GM12891 (cell line): ENCODE data around the gene ICOSLG.
A peak's percentile ranks its signal among the peaks of the same experiment; 100 is the strongest.
"Not testable (repeated sequence)": the region's sequence is repeated elsewhere in the genome, so short reads cannot be mapped to it uniquely, and the experiment has no call there.

Experiments
- DNase-seq: peaks from one replicate; pipeline ENCODE4 v3.0.0; 2011; ENCODE audit warnings: low spot score; ENCODE audit not compliant: insufficient read length
- FAIRE-seq: peaks from 2 replicates; lab custom pipeline; 2011; peaks lifted over from hg19 to GRCh38; lab: Jason Lieb, UNC
- POLR2A ChIP-seq: IDR thresholded peaks from 2 replicates; pipeline ENCODE4 v1.6.1; 2011; ENCODE audit warnings: low read depth, low read length, control low read depth
- POLR2AphosphoS5 ChIP-seq: IDR thresholded peaks from 2 replicates; pipeline ENCODE4 v1.6.1; 2011; ENCODE audit warnings: low read depth, low read length, control low read depth
- POU2F2 ChIP-seq: IDR thresholded peaks from 2 replicates; pipeline ENCODE4 v1.6.1; 2011; ENCODE audit warnings: low read depth, mild to moderate bottlenecking, control low read depth, low read length, moderate library complexity
- SPI1 ChIP-seq: IDR thresholded peaks from 2 replicates; pipeline ENCODE4 v1.6.1; 2011; ENCODE audit warnings: low read depth, low read length, control low read depth
- TAF1 ChIP-seq: IDR thresholded peaks from 2 replicates; pipeline ENCODE4 v1.6.1; 2011; ENCODE audit warnings: low read depth, low read length, control low read depth

The ICOSLG gene

DNA sequence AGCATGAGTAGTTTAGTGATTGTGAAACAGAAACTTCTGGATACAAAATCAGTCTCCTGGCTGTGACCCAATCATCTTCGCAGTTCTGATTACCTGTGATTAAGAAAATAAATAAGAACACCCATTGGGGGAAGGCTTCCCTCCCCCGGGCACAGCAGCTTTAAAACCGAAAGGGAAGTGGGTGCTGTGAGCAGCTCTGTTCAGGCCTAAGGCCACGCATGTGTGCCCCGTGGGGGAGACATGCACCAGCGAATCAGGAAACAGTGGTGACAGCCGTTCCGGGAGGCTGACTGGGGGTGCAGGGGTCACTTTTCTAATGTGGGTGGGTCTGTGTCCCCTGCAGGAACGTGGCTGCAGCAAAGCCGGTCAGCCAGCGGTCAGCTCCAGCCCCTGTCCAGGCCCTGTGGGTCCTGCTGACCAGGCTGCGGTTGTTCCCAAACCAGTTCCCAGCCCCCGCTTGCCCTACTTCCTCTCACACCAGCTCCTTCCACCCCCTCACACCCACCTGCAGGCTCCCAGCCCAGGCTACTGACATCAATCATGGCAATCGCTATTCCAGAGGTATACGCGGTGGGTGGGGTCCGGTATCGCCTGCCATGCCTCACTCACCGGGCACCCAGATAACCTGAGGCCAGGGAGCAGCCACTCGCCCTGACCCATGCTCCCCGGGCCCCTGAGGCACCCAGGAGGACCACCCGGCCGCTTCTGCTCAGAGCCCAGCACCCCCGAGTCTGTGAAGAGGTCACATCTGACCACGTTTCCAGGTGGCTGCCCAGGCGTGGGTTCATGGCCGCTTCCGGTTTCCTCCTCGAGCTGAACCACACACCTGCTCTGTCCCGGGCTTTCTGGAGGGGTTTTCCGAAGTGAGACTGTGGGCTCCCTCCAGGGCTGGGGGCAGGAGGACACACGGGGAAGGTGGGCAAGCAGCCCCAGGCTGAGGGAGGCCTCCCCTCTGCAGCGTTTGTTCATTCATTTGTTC is 33.8 kb downstream of the ICOSLG start:
- DNase-seq = not testable (repeated sequence)
- FAIRE-seq = peak; percentile 98

DNA sequence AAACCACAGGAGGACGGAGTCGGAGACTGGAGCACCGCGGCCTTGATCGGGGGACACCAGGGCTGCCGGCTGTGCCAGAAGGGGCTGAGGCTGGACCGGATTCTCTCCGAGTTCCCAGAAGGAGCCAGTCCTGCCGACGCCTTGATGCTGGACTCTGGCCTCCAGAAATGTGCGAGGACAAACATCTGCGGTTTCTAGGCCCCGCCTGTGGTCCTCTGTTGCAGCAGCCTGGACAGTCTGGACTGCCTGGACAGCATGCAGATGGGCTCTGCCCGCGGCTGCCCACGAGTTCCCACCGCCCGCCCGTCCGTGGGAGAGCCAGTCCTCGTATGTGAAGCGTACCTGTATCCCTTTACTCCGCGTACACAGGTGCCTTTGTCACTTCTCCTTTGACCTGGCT is 34.6 kb downstream of the ICOSLG start:
- not testable (repeated sequence) for DNase-seq, FAIRE-seq

DNA sequence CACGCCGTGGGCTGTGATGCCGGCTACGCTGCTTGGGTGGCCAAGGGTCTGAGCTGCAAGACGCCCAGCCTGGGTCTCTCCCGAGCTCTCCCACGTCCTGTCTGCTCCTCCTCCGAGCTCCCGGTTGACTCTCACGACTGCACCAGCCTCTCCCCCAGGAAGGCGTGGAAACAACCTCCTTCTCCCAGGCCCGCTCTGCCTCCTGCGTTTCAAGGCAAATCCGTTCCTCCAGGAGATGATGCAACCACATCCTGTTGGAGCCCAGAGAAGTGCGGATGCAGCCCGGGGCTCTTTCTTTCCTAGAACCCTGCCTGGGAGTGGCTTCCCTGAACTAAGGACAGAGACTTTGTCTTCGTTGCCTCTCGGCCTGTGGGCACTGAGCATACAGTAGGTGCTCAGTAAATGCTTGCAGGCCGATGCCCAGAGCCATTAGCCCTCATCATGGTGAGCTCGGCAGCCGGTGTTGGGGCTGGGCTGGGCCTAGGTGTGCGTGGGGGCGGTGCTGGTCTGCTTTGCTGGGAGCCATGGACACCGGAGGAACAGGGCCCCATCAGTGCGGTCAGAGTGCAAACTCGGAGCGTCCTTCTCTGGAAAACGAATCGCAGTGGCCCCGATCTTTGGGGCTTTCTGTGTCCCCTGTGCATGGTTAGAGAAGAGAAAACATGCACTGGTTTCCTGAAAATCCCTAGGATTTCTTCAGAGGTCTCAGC is 38.0 kb downstream of the ICOSLG start:
- not testable (repeated sequence) for DNase-seq, FAIRE-seq

DNA sequence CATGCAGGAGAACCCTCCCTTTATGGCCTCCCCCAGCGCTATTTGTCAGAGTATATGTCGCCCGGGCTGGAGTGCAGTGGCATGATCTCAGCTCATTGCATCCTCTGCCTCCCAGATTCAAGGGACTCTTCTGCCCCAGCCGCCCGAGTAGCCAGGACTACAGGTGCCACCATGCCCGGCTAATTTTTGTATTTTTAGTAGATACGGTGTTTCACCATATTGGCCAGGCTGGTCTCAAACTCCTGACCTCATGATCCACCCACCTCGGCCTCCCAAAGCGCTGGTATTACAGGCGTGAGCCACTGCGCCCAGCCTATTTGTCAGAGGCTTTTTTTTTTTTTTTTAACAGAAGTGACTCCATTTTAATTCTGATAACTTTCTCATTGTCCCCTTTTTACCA is 40.7 kb downstream of the ICOSLG start:
- DNase-seq, FAIRE-seq: not testable (repeated sequence)

DNA sequence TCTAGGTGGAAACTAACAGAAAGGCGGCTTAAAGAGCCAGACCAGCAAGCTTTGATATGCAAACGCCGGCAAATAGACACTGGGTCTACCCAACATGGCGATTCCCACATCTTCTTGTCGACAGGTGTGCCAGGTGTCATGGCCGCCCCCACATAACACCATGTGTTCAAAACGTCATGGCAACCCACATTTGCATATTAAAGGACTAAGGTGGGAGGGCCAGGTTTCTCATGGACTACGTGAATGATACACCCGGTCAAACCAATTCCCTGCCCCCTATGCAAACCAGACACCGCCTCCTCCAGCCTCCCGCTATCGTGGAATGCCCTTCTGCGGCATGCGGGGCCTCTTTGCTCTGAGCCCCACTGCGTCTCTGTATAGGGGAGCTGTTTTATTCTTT is 41.3 kb downstream of the ICOSLG start:
- FAIRE-seq (no peak), DNase-seq (no peak)
- TF ChIP-seq POU2F2 (peak; percentile 81), POLR2AphosphoS5 (no peak), SPI1 (no peak), TAF1 (no peak), POLR2A (no peak)

DNA sequence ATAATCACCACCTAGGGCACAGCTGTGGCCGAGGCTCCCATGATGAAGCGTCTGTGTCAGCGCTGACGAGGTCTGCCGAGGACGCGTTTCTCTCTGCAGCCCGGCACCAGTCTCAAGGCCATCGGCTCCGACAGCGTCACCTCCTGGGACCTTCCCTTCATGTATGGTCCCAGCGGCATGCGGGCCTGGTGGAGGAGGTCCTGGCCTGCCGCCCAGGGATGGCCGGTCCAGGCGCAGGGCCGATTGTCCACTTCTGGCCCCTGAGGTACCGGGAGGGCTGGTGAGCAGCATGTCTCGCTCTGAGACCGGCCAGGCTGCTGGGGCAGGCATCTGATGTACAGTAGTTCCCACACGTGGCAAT is 43.6 kb downstream of the ICOSLG start:
- not testable (repeated sequence) for DNase-seq, FAIRE-seq

DNA sequence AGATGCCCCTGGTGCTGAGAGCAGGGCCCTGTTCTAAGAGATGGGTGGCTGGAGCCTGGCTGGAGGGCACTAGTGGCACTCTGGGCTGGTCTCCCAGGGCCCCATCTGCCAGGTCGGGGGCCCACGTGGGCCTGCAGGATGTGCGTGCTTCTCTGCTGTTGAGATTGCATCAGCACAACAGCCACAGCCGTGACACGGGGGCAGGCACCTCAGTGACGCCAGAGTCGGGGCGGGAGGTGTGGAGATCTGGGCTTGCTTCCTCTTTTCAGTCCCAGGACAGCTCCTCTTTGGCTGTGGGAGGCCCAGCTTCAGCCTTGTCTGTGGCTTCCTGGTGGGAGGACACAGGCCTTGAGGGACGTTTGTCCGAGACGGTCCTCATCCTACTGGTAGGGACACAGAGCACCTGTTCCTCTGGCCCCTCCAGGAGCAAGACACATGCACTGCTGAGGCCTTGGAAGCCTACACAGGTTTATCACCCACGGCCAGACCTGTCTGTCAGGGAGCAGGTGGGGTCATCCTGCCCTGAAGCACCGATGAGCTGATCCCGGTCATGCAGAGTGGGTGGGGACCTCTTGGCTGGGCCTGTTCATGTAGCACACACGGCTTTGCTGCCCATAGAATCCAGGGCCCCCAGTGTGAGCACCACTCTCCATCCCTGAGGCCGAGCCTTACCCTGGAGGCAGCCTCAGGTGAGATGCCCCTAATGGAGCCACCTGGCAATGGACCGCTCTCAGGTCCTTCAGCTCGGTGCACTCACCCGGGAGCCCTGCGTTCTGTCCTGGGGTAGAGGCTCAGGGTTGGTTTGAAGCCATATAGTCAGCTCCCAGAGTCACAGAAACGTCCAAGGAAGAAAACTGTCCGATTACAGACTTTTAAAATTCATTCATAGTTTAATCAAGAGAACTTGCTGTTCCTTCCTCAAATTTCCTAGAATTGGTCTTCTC is 44.3 kb downstream of the ICOSLG start:
- DNase-seq = not testable (repeated sequence)
- peak; percentile 94 for FAIRE-seq

DNA sequence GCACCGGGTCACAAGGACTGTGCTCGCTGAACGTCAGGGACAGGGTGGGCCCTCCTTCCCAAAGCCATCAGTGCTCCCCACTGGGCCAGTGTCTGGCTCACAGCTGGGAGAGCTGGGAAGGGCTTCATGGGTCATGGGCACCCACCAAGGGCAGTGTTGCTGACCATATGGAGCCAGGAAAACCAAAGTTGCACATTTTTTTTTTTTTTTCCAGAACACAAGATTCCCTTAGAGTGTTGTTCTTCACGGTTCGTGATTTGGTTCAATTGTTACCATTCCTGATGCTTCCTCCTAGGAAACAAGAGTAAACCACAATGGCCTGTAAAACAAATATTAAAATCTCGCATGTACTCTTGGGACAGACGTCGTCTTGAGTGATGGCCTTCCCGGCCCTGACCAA is 45.9 kb downstream of the ICOSLG start:
- DNase-seq, FAIRE-seq: not testable (repeated sequence)

DNA sequence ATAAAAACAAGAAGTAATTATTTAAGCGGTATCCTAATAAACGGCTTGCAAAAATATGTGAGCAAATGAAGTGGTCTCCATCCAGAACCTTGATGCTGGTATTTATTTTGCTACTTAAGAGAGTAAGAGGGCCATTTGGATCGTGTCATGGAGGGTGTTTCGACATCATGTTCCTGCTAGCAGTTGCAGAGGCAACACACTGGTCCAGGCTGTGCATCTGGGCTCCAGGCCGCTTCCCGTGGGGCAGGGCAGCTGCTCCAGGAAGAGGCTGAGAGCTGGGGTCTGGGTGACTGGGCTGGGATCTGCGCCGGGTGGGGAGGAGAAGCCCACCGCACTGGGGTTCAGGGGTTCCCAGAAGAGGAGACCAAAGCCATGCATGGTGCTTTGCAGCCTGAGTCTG is 46.3 kb downstream of the ICOSLG start:
- not testable (repeated sequence) for DNase-seq, FAIRE-seq

DNA sequence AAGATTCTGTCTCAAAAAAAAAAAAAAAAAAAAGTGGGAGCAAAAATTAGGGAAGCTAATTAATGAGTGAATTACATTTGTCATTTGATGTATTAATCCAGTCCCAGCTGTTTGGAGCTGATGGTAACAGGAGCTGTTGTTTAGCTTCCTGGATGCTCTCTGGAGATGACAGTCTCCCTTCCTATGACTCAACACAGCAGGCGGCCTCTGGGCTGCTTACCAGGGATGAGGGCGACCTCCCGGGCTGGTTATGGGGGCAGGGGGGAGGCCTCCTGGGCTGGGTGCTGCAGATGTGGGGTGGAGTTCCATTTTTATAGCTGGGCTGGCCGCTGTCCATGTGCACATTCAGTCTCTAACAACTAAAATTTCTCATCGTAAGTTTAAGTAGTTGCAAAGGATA is 47.6 kb downstream of the ICOSLG start:
- DNase-seq, FAIRE-seq: not testable (repeated sequence)

DNA sequence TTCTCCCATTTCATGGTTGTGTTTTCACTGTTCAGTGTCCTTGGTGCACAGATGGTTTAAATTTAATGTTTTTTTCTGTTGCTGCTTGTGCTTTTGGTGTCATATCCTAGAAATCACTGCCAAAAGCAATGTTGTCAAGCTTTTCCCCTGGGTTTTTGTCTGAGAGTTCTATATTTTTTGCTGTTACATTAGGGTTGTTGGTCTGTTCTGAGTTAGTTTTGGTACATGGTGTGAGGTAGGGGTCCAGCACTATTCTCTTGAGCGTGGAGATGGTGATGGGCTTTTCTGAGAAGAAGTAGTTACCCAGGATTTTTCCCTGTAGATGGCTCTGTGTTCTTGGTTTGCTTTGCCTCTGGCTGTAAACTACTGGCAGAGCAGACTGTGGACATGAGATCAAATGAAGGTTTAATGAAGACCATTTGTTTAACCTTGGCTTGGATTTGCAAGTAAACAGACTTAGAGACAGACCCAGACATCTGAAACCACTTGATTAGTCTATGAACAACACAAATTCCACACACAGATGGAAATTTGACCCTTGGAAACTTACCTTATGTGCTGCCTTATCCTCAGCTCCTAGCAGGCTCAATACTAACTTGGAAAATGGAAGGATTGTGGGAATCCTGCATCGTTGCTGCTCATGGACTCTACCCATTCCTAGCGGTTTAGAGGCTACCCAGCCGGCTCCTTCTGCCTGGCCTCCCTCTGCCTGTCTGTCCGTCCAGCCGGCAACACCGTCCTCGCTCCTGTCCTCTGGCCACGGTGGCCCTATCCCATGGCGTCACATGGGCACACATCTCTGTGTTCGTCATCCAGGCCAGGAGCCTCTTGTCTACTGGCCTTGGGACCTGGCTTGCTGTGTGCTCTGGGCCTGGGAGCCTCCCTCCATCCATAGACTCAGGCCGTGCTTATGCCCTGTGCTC is 50.1 kb downstream of the ICOSLG start:
- not testable (repeated sequence) for FAIRE-seq, DNase-seq

DNA sequence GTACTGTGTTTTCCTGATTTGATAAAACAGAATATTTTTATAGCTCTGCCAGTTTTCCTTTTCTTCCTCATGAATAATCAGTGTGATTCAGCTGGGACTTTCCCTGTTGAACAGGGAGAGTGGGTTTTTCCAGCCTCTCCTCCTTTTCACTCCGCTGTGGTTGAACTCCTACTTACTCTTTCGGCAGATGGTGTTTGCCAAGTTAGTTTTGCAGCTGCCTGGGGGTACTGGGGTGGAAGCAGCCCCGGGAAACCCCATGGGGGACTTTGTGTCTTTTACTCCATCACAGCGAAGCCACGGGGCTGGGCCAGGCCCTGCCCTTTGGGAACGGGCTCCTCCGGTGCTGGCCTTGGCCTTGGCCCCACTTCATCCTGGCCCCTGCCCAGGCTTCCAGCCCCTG is 55.9 kb downstream of the ICOSLG start:
- not testable (repeated sequence) for DNase-seq
- peak; percentile 16 for FAIRE-seq

DNA sequence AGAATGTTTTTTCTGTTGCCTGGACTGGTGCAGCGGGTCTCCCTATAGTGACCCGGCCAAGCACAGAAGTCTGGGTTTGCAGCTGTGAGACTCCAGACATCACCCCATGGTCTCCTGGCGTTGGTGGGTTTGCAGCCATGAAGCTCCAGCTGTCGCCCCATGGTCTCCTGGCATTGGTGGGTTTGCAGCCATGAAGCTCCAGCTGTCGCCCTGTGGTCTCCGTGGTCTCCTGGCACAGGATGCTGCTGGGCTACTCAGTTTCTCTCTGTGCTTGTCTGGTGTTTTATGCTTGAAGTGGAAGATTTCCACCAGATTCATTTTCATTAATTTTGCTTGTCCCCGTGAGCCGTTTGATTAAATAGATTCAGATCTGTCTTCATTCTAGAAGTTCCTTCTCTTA is 58.5 kb downstream of the ICOSLG start:
- DNase-seq = not testable (repeated sequence)
- FAIRE-seq = peak; percentile 47

DNA sequence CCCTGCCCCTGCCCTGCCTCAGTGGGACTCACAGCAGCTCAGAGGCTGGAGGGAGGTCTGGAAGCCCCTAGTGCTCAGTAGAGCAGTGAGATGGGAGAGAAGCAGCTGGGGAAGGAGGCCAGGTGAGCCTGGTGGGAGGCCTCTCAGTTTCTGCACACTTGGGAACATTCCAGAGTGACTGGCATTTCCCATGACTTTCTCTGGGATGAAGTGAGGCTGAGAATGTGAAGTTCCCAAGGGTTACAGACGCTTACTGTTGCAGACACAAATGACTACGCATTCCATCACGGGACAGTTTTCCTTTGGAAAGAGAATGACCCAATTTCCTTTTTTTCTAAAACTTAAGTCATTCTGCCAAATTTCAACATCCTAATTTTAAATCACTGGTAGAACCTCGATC is 59.2 kb downstream of the ICOSLG start:
- not testable (repeated sequence) for FAIRE-seq, DNase-seq

DNA sequence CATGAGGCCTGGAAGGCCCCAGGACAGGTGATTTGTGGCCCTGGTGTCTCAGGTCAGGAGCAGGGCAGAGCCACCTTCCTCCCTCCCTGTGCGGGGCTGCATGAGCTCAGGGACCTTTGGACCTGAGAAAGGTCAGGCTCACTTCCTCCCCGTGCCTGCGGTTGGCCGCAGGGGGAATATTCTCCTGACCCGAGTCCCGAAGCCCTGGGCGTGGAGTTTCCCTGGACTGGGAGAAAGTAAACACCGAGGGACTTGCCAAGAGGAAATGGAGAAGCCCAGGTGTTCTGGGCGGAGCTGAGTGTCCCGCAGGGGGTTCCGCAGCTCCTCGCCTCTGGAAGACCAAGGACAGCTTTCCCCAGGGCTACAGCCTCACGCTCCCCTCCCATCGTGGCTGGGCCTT is 64.6 kb downstream of the ICOSLG start:
- FAIRE-seq, DNase-seq: not testable (repeated sequence)

DNA sequence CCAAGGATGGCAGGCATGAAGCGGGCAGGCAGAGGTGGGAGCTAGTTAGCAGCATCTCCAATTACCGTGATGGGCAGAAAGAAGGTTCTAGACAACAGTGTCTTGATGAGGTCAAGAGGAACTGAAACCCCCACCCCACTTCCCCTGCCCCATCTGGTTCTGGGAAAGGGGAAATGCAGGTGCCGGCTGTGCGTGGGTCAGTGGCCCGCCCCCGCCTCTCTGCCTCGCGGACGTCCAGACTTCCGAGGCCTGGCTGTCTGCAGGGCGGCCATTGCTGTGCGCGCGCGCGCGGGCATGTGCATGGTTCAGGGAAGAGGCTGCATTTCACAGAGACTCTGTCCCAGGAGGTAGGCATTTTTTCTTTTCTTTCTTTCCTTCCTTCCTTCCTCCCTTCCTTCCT is 65.6 kb downstream of the ICOSLG start:
- FAIRE-seq = peak; percentile 97
- DNase-seq = not testable (repeated sequence)
